GM23338 (cell line): Measurements from ENCODE around the gene SBF2.

Source experiments
- EZH2 ChIP-seq: fragments of 200-600 bp; sonication (generic); IDR thresholded peaks from one replicate; pipeline ENCODE4 v1.8.0; 2017; ENCODE audit warnings: antibody characterized with exemption, mild to moderate bottlenecking, low read depth; ENCODE audit not compliant: unreplicated experiment
- STAT1 ChIP-seq: IDR thresholded peaks from one replicate; pipeline ENCODE4 v1.6.1; 2016; ENCODE audit warnings: antibody characterized with exemption; ENCODE audit not compliant: unreplicated experiment
- TF ChIP-seq, protein P1 (sequence below), 2 experiments: fragments of 200-600 bp in 1 of 2; sonication (generic) in 1 of 2; conservative IDR thresholded peaks; 2 replicates each; pipeline versions ENCODE4 v1.5.1 to v1.6.1; 2016 to 2017; ENCODE audit warnings: antibody characterized with exemption in 2 of 2, low read depth in 2 of 2, mild to moderate bottlenecking in 2 of 2, moderate library complexity in 1 of 2

DNA sequence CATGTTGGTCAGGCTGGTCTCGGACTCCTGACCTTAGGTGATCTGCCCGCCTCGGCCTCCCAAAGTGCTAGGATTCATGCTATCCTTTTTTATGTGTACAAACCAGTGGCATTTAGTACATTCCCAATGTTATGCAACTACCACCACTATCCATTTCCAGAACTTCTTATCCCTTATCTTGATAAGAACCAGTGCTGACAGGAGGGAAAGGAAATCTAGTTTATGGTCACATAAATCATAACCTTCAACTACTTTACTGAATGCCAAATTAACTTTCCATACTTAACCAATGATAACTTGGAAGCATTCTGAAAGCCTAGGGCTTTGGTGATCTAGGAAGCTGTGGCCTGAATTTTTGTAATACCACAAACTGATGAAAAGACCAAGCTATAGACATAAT is 459.7 kb downstream of the SBF2 start:
- TF ChIP-seq, protein P1, sequence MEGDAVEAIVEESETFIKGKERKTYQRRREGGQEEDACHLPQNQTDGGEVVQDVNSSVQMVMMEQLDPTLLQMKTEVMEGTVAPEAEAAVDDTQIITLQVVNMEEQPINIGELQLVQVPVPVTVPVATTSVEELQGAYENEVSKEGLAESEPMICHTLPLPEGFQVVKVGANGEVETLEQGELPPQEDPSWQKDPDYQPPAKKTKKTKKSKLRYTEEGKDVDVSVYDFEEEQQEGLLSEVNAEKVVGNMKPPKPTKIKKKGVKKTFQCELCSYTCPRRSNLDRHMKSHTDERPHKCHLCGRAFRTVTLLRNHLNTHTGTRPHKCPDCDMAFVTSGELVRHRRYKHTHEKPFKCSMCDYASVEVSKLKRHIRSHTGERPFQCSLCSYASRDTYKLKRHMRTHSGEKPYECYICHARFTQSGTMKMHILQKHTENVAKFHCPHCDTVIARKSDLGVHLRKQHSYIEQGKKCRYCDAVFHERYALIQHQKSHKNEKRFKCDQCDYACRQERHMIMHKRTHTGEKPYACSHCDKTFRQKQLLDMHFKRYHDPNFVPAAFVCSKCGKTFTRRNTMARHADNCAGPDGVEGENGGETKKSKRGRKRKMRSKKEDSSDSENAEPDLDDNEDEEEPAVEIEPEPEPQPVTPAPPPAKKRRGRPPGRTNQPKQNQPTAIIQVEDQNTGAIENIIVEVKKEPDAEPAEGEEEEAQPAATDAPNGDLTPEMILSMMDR (conservative IDR thresholded peaks at IDR 0.05; ENCODE audit: low read depth in 2 of 2) = no peak
- no peak for TF ChIP-seq EZH2
- no peak for TF ChIP-seq STAT1
